ENCODE results near the gene RSRC1.

The RSRC1 gene

GRCh38 chr3:158097081-158097592 lies 12.8 kb upstream of the RSRC1 start:
- Histone ChIP-seq H2AFZ (ENCODE audit: low read depth, low read length) (peak overlapping the region; percentile 98; the same call in 1 of the 2 replicates), H3K27me3 (ENCODE audit: low read depth, low read length) (peaks cover 6% of the 10 kb centered on the region; the same call in 1 of the 2 replicates), H3K4me2 (ENCODE audit: low read length) (peak overlapping the region; percentile 75), H4K20me1 (ENCODE audit: insufficient read depth, low read length) (no peaks in the 10 kb centered on the region), H3K4me1 (ENCODE audit: low read length) (peaks cover 7% of the 10 kb centered on the region), H3K79me2 (ENCODE audit: low read length) (no peaks in the 10 kb centered on the region), H3K4me3 (ENCODE audit: low read length) (peak overlapping the region; percentile 89), H3K9me3 (ENCODE audit: insufficient read depth, low read length) (no peaks in the 10 kb centered on the region), H3K9ac (ENCODE audit: low read length) (peak overlapping the region; percentile 85), H3K36me3 (replicated peaks; ENCODE audit: low read depth, low read length) (no peaks in the 10 kb centered on the region), H3K27ac (ENCODE audit: low read length) (no peak overlapping the region)
- TF ChIP-seq, protein P1, sequence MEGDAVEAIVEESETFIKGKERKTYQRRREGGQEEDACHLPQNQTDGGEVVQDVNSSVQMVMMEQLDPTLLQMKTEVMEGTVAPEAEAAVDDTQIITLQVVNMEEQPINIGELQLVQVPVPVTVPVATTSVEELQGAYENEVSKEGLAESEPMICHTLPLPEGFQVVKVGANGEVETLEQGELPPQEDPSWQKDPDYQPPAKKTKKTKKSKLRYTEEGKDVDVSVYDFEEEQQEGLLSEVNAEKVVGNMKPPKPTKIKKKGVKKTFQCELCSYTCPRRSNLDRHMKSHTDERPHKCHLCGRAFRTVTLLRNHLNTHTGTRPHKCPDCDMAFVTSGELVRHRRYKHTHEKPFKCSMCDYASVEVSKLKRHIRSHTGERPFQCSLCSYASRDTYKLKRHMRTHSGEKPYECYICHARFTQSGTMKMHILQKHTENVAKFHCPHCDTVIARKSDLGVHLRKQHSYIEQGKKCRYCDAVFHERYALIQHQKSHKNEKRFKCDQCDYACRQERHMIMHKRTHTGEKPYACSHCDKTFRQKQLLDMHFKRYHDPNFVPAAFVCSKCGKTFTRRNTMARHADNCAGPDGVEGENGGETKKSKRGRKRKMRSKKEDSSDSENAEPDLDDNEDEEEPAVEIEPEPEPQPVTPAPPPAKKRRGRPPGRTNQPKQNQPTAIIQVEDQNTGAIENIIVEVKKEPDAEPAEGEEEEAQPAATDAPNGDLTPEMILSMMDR (IDR thresholded peaks at IDR 0.05; ENCODE audit: low read depth, low read length) = no peak
- TF ChIP-seq EZH2phosphoT487 (IDR thresholded peaks at IDR 0.05; ENCODE audit: low read depth) = no peak

GRCh38 chr3:158097593-158098308 lies 12.1 kb upstream of the RSRC1 start:
- Histone ChIP-seq H3K4me3 (ENCODE audit: low read length) (peak overlapping the region; percentile 89), H3K79me2 (ENCODE audit: low read length) (no peaks in the 10 kb centered on the region), H3K36me3 (replicated peaks; ENCODE audit: low read depth, low read length) (no peaks in the 10 kb centered on the region), H3K9ac (ENCODE audit: low read length) (peak overlapping the region; percentile 85), H3K27me3 (ENCODE audit: low read depth, low read length) (peaks cover 6% of the 10 kb centered on the region; the same call in 1 of the 2 replicates), H3K4me1 (ENCODE audit: low read length) (peaks cover 7% of the 10 kb centered on the region), H2AFZ (ENCODE audit: low read depth, low read length) (peak overlapping the region; percentile 98), H3K9me3 (ENCODE audit: insufficient read depth, low read length) (no peaks in the 10 kb centered on the region), H4K20me1 (ENCODE audit: insufficient read depth, low read length) (no peaks in the 10 kb centered on the region), H3K4me2 (ENCODE audit: low read length) (peak overlapping the region; percentile 75), H3K27ac (ENCODE audit: low read length) (peak overlapping the region; percentile 25)
- TF ChIP-seq, protein P1 (IDR thresholded peaks at IDR 0.05; ENCODE audit: low read depth, low read length) = no peak
- no peak for TF ChIP-seq EZH2phosphoT487 (IDR thresholded peaks at IDR 0.05; ENCODE audit: low read depth)

GRCh38 chr3:158098309-158098639 lies 11.6 kb upstream of the RSRC1 start:
- TF ChIP-seq EZH2phosphoT487 (IDR thresholded peaks at IDR 0.05; ENCODE audit: low read depth) = no peak
- TF ChIP-seq, protein P1 (IDR thresholded peaks at IDR 0.05; ENCODE audit: low read depth, low read length) = no peak
- Histone ChIP-seq H3K9me3 (ENCODE audit: insufficient read depth, low read length) (no peaks in the 10 kb centered on the region), H3K79me2 (ENCODE audit: low read length) (no peaks in the 10 kb centered on the region), H3K9ac (ENCODE audit: low read length) (no peak overlapping the region), H3K27me3 (ENCODE audit: low read depth, low read length) (peaks cover 6% of the 10 kb centered on the region; the same call in 1 of the 2 replicates), H3K4me1 (ENCODE audit: low read length) (peaks cover 7% of the 10 kb centered on the region), H2AFZ (ENCODE audit: low read depth, low read length) (peak overlapping the region; percentile 98), H4K20me1 (ENCODE audit: insufficient read depth, low read length) (no peaks in the 10 kb centered on the region), H3K36me3 (replicated peaks; ENCODE audit: low read depth, low read length) (no peaks in the 10 kb centered on the region), H3K4me2 (ENCODE audit: low read length) (peak overlapping the region; percentile 75), H3K27ac (ENCODE audit: low read length) (no peak overlapping the region), H3K4me3 (ENCODE audit: low read length) (peak overlapping the region; percentile 89)

DNA sequence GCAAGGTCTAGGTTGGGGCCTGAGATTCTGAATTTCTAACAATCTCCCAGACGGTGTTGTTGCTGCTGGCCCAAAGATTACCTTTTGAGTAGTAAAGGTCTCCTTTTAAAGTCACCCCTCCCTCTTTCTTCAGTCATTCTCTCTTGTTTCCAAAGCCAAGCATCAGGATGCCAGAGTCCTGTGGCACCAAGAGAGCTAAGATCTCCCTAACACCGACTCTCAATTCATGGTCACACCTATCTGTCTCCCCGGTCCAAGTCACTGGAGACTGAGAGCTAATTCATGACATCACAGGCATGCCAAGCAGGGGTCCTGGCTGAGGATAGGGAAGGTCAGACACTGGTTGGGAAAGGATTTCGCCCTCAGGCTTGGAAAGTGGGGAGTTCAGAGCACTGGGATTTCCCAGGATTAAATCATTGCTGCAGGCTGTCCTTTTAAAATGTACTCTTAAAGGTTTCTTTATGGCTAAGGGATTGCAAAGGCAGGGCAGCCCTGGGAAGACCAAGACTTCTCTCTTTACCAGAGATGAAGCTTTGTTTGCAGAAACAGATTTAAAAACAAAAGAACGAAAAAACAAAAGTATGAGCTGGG lies 11.0 kb upstream of the RSRC1 start:
- Histone ChIP-seq H3K27ac (ENCODE audit: low read length) (no peak overlapping the region), H3K79me2 (ENCODE audit: low read length) (no peaks in the 10 kb centered on the region), H3K4me1 (ENCODE audit: low read length) (peaks cover 7% of the 10 kb centered on the region), H4K20me1 (ENCODE audit: insufficient read depth, low read length) (no peaks in the 10 kb centered on the region), H3K4me2 (ENCODE audit: low read length) (no peak overlapping the region), H3K9ac (ENCODE audit: low read length) (no peak overlapping the region), H3K4me3 (ENCODE audit: low read length) (no peak overlapping the region), H3K27me3 (ENCODE audit: low read depth, low read length) (peaks cover 6% of the 10 kb centered on the region; the same call in 1 of the 2 replicates), H3K9me3 (ENCODE audit: insufficient read depth, low read length) (no peaks in the 10 kb centered on the region), H3K36me3 (replicated peaks; ENCODE audit: low read depth, low read length) (no peaks in the 10 kb centered on the region), H2AFZ (ENCODE audit: low read depth, low read length) (no peak overlapping the region)
- no peak for TF ChIP-seq EZH2phosphoT487 (IDR thresholded peaks at IDR 0.05; ENCODE audit: low read depth)
- TF ChIP-seq, protein P1 (IDR thresholded peaks at IDR 0.05; ENCODE audit: low read depth, low read length) = no peak
